OCI-LY7 (cell line): ENCODE results near the gene FOXE1. TPM values are rescaled to one million over a fixed set of nuclear protein-coding genes. Genes with fewer than 3 reads are reported as not detected.

Experiments
- BruUV-seq: library from RNA; stranded (reverse); fragments of 400-500 nt; replicated peaks from 2 replicates; lab custom pipeline; 2021; lab: Mats Ljungman, UMichigan
- CTCF ChIA-PET: fragments of 300-600 bp; sonication (Branson Sonifier 250); formaldehyde crosslinking; loops from one replicate; lab custom pipeline; 2022; ENCODE audit warnings: antibody characterized with exemption; ENCODE audit not compliant: unreplicated experiment; lab: Charles Lee
- POLR2A ChIA-PET: fragments of 300-600 bp; sonication (Branson Sonifier 250); formaldehyde crosslinking; loops from one replicate; lab custom pipeline; 2022; ENCODE audit warnings: antibody characterized with exemption; lab: Charles Lee
- DNase-seq: peaks from one replicate; pipeline ENCODE4 v3.0.0-alpha.2; 2015; ENCODE audit warnings: low spot score
- H2AFZ ChIP-seq: fragments of 200-600 bp; sonication (generic), shearing (Covaris generic); 2 replicates; pipeline ENCODE4 v1.6.1; 2014; ENCODE audit warnings: mild to moderate bottlenecking, antibody characterized with exemption, low read length, moderate library complexity
- H3K27ac ChIP-seq: fragments of 200-600 bp; sonication (generic); 2 replicates; pipeline ENCODE4 v1.5.1; 2014; ENCODE audit warnings: mixed run types, low read depth, mild to moderate bottlenecking, moderate library complexity, low read length, inconsistent platforms; ENCODE audit not compliant: poor library complexity, severe bottlenecking
- H3K36me3 ChIP-seq: fragments of 200-600 bp; sonication (generic); 2 replicates; pipeline ENCODE4 v1.6.1; 2014; ENCODE audit warnings: mild to moderate bottlenecking, antibody characterized with exemption, low read length, moderate library complexity, mixed read lengths; ENCODE audit not compliant: insufficient read depth
- H3K4me1 ChIP-seq: fragments of 200-600 bp; sonication (generic); 2 replicates; pipeline ENCODE4 v1.5.1; 2014; ENCODE audit warnings: mild to moderate bottlenecking, low read length; ENCODE audit not compliant: insufficient read depth, poor library complexity, severe bottlenecking
- H3K4me2 ChIP-seq: fragments of 200-600 bp; sonication (generic); 2 replicates; pipeline ENCODE4 v1.6.1; 2014; ENCODE audit warnings: mild to moderate bottlenecking, low read length
- H3K4me3 ChIP-seq: fragments of 200-600 bp; sonication (generic); 2 replicates; pipeline ENCODE4 v1.5.1; 2014; ENCODE audit warnings: mild to moderate bottlenecking, low read depth, low read length; ENCODE audit not compliant: poor library complexity, severe bottlenecking
- H3K79me2 ChIP-seq: fragments of 200-600 bp; sonication (generic); 2 replicates; pipeline ENCODE4 v1.6.1; 2016; ENCODE audit warnings: low read depth, mild to moderate bottlenecking, low read length, moderate library complexity, mixed read lengths; ENCODE audit not compliant: insufficient read depth
- H3K9me2 ChIP-seq: fragments of 200-600 bp; sonication (generic); 2 replicates; pipeline ENCODE4 v1.6.1; 2016; ENCODE audit warnings: mild to moderate bottlenecking, low read length, mixed read lengths; ENCODE audit not compliant: insufficient read depth
- H3K9me3 ChIP-seq: fragments of 200-600 bp; sonication (generic); 2 replicates; pipeline ENCODE4 v1.6.1; 2014; ENCODE audit warnings: mild to moderate bottlenecking, mixed run types, low read length, mixed read lengths
- H4K20me1 ChIP-seq: fragments of 200-600 bp; sonication (generic); 2 replicates; pipeline ENCODE4 v1.6.1; 2014; ENCODE audit warnings: mild to moderate bottlenecking, antibody characterized with exemption, low read length, moderate library complexity, mixed read lengths; ENCODE audit not compliant: insufficient read depth
- CTCF ChIP-seq: fragments of 200-600 bp; sonication (generic); conservative IDR thresholded peaks from 2 replicates; pipeline ENCODE4 v1.5.1; 2014; ENCODE audit warnings: mild to moderate bottlenecking, antibody characterized with exemption, low read length, moderate library complexity, mixed read lengths
- EZH2phosphoT487 ChIP-seq: fragments of 200-600 bp; sonication (generic); IDR thresholded peaks from 2 replicates; pipeline ENCODE4 v1.6.1; 2018; ENCODE audit warnings: low read depth, borderline replicate concordance, mild to moderate bottlenecking, mixed run types, antibody characterized with exemption, low read length, moderate library complexity, mixed read lengths
- intact Hi-C: fragments of 100-400 bp; cut with micrococcal nuclease; formaldehyde crosslinking; loops from one replicate; pipeline ENCODE4 v1.10.0; 2022; ENCODE audit not compliant: unreplicated experiment
- total RNA-seq, 2 experiments: library from RNA; depleted of rRNA in 1 of 2; stranded (reverse); fragments of >200 nt in 1 of 2; shearing (Covaris generic) in 1 of 2; gene quantifications; 2 replicates each; pipeline ENCODE4 v1.2.3, GENCODE V29; 2014 to 2022

FOXE1 gene
- total RNA-seq, 2 experiments from 2014 or later = not detected

DNA sequence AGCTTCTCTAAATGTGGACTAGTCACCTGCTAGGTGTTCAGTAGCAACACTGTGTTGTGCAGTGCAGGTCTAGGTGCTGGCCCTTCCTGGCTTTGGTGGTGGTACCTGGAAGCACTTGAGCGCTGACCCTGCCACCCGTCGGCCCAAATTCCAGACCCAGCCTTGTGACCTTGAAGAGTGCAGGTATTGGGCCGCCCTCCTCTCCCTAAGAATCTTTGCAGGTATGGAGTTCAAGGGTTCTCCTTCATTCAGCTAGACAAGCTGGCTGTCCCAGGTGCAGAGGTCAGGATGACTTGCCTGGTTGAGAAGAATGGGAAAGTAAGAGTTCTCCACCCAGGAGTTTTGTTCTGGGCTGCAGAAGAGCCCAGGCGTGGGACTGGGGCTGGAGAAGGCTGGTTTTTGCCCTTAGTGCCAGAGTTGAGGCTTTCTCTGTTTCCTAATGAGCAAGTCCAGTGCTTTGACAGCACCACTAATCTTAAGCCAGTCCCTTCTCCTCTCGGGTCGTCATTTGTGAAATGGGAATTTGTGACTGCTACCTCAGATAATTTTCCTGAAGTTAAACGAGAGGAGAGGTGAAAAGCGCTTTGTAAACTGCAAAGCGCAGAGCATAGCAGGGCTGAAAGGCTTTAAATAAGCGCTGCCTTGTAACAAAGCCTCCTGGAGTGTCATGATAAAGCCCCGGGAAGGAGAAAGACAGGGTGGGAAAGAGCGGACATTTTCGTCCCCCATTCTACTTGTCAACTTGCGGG is 4.0 kb downstream of the FOXE1 start:
- DNase-seq = no peak
- ChIA-PET CTCF (no interaction called here), POLR2A (interaction anchor here (0.6 kb wide), 1 partner anchor 73 kb away, joined by 3 read pairs; no protein-coding TSS in a partner anchor)
- no peak overlapping the region for H3K4me2 ChIP-seq
- intact Hi-C loops = no loop called here
- no peaks in the 10 kb centered on the region for H3K79me2 ChIP-seq
- no peaks in the 10 kb centered on the region for H3K9me3 ChIP-seq
- no peak overlapping the region for H3K27ac ChIP-seq
- no peak overlapping the region for H3K4me3 ChIP-seq
- BruUV-seq = no TSS peak
- TF ChIP-seq EZH2phosphoT487 (no peak), CTCF (no peak)
- no peaks in the 10 kb centered on the region for H4K20me1 ChIP-seq
- no peaks in the 10 kb centered on the region for H3K36me3 ChIP-seq
- no peaks in the 10 kb centered on the region for H3K9me2 ChIP-seq
- H3K4me1 ChIP-seq = no peaks in the 10 kb centered on the region
- H2AFZ ChIP-seq = no peak overlapping the region

DNA sequence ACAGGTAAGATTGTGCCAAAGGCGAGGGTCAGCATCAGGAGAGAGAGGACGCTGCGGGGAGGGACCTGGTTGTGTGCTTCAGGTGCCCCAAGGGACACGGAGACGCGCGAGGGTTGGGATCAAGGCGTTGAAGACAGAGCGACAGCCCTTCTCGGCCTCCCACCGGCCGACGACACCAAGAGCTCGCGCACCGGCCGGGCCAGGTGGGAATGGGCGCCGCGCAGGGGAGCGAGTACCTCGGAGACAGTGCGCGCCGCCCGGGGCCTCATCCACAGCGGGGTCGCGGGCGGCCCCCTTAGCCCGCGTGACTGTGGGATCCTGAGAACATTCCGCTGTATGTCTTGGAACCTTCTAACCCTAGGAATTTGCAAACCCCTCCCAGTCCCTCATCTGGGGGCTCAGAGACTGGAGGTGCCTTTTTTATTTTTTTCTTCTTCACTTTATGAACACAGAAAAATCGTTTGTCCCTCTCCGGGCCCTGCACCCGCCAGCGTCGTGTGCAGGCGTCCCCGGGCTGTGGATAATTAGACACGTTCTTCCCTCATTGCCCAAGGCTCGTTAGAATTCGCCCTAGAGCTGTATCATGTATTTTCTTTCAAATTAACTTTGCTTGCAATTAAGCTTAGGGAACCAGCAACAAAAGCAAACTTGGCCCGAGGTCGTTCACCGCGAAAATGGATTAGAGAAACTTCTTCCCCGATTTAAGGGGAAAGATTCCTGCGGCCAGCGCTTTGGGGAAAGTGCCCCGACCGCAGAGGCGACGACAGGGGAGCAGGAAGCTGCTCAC is 4.8 kb downstream of the FOXE1 start:
- intact Hi-C loops = no loop called here
- Histone ChIP-seq H3K27ac (no peak overlapping the region), H3K4me2 (no peak overlapping the region), H3K4me1 (no peaks in the 10 kb centered on the region), H3K4me3 (no peak overlapping the region), H2AFZ (no peak overlapping the region), H4K20me1 (no peaks in the 10 kb centered on the region), H3K9me2 (no peaks in the 10 kb centered on the region), H3K9me3 (no peaks in the 10 kb centered on the region), H3K36me3 (no peaks in the 10 kb centered on the region), H3K79me2 (no peaks in the 10 kb centered on the region)
- no peak for TF ChIP-seq EZH2phosphoT487
- TF ChIP-seq CTCF = no peak
- BruUV-seq = no TSS peak
- DNase-seq = no peak
- POLR2A ChIA-PET = no interaction called here
- CTCF ChIA-PET = no interaction called here

DNA sequence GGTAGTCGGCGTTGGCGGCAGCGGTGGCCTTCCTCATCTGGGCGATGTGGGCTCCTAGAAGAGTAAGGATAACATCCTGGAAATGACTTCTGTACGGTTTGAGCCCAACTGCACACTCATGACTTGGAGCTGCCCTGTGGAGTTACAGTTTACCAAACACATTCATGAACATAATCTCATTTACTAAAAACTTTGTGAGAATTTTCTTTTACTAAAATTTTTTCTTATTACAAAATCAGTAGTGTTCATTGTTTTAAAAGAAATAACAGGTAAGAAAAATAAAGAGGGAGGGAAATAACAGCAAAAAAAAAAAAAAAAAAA is 5.3 kb downstream of the FOXE1 start:
- Histone ChIP-seq H3K9me2 (no peaks in the 10 kb centered on the region), H3K36me3 (no peaks in the 10 kb centered on the region), H4K20me1 (no peaks in the 10 kb centered on the region), H3K9me3 (no peaks in the 10 kb centered on the region), H2AFZ (no peak overlapping the region), H3K4me2 (no peak overlapping the region), H3K4me1 (no peaks in the 10 kb centered on the region), H3K79me2 (no peaks in the 10 kb centered on the region), H3K4me3 (no peak overlapping the region), H3K27ac (no peak overlapping the region)
- CTCF ChIA-PET = no interaction called here
- POLR2A ChIA-PET = no interaction called here
- TF ChIP-seq CTCF (no peak), EZH2phosphoT487 (no peak)
- no TSS peak for BruUV-seq
- DNase-seq = no peak
- intact Hi-C loops = no loop called here
